Measurements from ENCODE around the gene PPP1R14B.
"Not testable (repeated sequence)": the region's sequence is repeated elsewhere in the genome, so short reads cannot be mapped to it uniquely, and the experiment has no call there.

The PPP1R14B gene

DNA sequence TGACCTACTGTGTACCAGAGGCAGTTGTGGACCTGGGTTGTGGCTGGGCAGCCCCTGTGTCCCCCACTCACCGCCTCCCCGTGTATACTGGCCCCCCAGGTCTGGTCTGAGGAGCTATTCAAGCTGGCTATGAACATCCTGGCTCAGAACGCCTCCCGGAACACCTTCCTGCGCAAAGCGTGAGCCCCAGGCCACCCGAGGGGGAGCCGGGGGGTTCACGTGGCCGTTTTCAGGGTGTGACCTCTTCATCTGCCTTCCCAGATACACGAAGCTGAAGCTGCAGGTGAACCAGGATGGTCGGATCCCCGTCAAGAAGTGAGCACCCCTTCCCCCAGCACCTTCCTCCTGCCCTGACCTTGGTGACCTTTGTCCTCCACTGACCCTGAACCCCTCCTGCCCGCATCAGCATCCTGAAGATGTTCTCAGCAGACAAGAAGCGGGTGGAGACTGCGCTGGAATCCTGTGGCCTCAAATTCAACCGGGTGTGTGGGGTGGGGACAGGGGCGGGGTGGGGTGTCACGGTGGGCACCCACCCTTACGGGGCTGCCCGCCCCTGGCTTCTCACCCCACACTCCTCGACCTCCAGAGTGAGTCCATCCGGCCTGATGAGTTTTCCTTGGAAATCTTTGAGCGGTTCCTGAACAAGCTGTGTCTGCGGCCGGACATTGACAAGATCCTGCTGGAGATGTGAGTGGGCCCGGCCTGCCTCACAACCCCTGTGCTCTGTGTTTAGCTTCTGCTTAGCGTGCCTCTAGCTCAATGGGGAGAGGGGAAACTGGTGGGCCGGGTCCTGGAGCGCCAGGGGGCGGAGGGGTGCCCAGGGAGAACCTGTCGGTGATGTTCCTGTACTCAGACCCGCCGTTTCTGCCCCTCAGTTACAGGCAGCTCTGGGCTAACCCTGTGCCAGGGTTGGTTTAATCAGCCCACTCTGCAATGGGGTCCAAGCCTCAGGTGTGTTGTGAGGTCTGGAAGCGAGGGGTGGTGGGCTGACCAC, 8.7 kb upstream of the PPP1R14B start:
- Mint-ChIP-seq H3K27me3 (no peaks in the 10 kb centered on the region), H3K4me3 (no peak overlapping the region), H3K4me1 (peaks cover 43% of the 10 kb centered on the region), H3K9me3 (no peaks in the 10 kb centered on the region), H3K27ac (no peak overlapping the region)
- ATAC-seq (no peak), DNase-seq (no peak)

DNA sequence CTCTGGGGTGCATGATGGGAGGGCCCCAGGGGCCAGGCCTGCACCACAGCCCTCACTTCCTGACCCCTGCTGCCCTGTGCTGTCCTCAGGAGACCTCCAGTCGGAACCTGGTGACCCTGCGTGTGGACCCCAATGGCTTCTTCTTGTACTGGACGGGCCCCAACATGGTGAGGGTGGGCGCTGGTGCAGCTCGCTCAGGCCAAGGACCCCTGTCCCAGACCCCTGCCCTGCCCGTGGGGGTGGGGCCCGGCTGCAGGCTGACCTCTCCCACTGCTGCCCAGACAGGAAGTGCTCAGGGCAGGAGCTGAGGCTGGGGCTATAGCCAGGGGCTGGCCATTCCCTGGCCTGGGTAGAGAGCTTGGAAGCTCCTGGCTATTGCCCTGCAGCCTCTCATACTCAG, 7.6 kb upstream of the PPP1R14B start:
- Mint-ChIP-seq H3K4me3 (no peak overlapping the region), H3K27me3 (no peaks in the 10 kb centered on the region), H3K9me3 (no peaks in the 10 kb centered on the region), H3K4me1 (peaks cover 44% of the 10 kb centered on the region), H3K27ac (no peak overlapping the region)
- ATAC-seq (no peak), DNase-seq (no peak)

DNA sequence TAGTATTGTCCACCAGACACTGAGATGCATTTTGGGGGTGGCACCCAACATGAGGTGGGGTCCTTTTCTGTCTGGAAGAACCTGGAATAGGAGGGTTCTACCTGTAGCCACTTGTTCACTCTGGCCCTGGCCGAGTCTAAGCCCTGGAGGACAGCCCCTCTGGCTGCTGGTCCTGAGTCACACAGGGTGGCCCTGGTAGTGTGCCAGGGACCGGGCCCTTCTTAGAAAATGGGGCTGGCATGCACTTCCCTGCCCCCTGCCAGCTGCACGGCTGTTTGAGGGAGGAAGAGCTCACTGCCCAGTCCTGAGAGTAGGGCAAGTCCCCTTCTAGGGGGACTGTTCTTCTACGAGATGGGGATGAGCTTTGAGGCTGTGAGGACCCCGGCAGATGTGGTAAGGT, 6.7 kb upstream of the PPP1R14B start:
- no peak for ATAC-seq
- Mint-ChIP-seq H3K4me1 (peaks cover 43% of the 10 kb centered on the region), H3K4me3 (no peak overlapping the region), H3K27ac (no peak overlapping the region), H3K9me3 (no peaks in the 10 kb centered on the region), H3K27me3 (no peaks in the 10 kb centered on the region)
- no peak for DNase-seq

DNA sequence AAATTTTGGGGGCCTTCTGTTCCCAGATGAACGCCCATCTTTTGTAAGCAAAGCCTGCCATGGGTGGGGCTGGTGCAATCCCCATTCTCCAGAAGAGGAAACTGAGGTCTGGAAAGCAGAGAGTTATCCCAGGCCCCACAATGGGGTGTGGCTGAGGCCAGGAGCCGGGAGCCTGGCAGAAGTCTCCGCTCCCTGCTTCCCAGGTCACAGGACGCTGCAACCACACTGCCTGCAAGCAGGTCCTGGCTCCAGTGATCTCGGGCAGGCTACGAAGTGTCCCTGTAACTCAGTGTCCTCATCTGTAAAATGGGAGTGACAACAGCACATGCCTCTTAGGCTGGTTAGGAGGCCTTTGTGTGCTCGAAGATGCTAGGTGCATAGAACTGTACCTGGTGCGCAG, 6.3 kb upstream of the PPP1R14B start:
- DNase-seq (no peak), ATAC-seq (no peak)
- H3K27ac Mint-ChIP-seq, result no peak overlapping the region
- no peak overlapping the region for H3K4me3 Mint-ChIP-seq
- no peaks in the 10 kb centered on the region for H3K9me3 Mint-ChIP-seq
- H3K27me3 Mint-ChIP-seq, result no peaks in the 10 kb centered on the region
- H3K4me1 Mint-ChIP-seq, result peaks cover 47% of the 10 kb centered on the region

DNA sequence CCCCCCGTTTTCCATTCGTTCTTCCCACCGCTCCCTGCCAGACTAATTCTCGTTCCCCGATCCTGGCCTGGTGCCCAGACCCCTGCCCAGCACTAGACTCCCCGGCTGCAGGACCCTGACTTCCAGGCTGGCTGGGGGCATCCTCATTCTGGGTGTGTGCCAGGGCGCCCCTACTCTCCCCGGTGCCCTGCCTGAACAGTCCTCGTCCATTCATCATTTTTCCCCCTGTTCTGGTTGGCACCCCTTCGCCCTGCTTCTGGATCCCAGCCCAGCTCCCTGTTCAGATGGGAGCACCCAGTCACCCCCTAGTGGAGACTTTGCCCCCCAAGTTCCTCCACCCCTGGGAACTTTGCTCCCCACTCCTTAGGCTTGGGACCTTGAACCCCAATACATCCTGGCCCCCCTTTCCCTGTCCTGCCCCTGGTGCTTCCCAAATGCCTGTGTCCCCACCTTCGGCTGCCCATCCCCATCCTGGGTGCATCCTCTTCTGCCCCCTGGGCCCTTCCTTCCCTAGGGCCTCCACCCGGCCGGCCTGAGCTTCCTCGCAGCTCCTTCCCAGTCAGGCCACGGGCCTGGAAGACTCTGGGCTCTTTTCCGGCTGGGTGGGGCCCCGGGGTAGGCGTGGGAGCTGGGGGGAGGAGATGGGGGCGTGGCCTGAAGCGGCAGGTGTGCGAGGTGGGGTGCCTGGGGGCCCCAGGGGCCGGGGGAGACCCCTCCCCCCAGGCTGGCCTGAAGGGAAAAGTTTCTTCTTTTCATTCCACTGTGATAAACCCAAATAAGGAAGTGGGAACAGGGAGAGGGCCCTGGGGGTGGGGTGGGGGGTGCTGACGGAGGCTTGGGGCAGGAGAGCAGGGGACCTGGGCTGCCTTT, 5.5 kb upstream of the PPP1R14B start:
- ATAC-seq (peak; percentile 8), DNase-seq (no peak)
- H3K9me3 Mint-ChIP-seq, result no peaks in the 10 kb centered on the region
- peaks cover 55% of the 10 kb centered on the region for H3K4me1 Mint-ChIP-seq
- no peaks in the 10 kb centered on the region for H3K27me3 Mint-ChIP-seq
- peak overlapping the region; percentile 93 to 96 for H3K4me3 Mint-ChIP-seq
- H3K27ac Mint-ChIP-seq, result peak overlapping the region; percentile 75 to 89

DNA sequence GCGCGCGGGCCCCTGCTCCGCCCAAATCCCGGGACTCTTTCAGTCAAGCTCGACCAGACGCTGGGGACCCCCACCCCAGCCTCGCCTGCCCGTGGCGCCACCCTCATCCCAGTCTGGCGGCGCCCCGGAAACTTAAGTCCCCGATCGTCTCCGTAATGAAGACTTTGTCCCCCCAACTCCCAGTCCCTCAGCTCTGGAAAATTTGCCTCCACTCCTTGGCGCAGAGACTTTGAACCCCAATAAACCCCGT, 4.9 kb upstream of the PPP1R14B start:
- DNase-seq (no peak), ATAC-seq (no peak)
- H3K9me3 Mint-ChIP-seq, result no peaks in the 10 kb centered on the region
- H3K4me1 Mint-ChIP-seq, result peaks cover 60% of the 10 kb centered on the region
- peak overlapping the region; percentile 75 to 89 for H3K27ac Mint-ChIP-seq
- H3K4me3 Mint-ChIP-seq, result peak overlapping the region; percentile 93 to 96
- no peaks in the 10 kb centered on the region for H3K27me3 Mint-ChIP-seq

DNA sequence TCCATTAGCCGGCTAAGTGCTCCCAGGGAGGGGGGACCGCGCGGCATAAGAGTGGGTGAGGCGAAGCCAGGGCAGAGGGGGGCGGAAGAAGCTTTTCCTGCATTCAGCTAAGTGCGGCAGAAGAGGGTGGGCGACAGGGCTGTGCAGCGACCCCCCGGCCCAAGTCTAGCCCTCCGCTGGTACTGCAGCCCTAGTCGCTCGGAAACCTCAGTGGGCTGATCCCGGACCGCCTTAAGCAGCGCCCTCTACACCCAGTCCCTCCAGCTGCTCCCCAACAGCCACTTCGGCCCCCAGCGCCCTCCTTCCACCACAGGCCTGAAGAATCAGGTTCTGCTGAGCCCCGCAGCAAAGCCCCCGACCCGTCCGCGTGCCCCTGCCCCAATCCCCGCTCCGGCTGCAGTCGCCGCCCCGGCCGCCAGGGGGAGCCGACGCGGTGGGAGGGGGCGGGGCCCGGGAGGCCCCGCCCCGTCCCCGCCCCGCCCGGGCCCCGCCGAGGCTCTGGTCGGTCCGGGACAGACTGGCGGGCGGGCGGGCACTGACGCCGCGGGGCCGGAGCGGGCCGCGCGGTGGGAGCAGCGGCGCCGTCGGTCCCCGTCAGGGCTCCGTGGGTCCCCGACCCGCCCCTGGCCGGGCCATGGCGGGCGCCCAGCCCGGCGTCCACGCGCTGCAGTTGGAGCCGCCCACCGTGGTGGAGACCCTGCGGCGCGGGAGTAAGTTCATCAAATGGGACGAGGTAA, 4.4 kb upstream of the PPP1R14B start, which contains the start of gene PLCB3:
Gene PLCB3 (plus strand): TSS at position 515 of the 737 bp plus-strand sequence. CDS start 120 bp downstream, at position 635.
- H3K4me1 Mint-ChIP-seq, result peaks cover 60% of the 10 kb centered on the region
- peak; percentile 67 for ATAC-seq

DNA sequence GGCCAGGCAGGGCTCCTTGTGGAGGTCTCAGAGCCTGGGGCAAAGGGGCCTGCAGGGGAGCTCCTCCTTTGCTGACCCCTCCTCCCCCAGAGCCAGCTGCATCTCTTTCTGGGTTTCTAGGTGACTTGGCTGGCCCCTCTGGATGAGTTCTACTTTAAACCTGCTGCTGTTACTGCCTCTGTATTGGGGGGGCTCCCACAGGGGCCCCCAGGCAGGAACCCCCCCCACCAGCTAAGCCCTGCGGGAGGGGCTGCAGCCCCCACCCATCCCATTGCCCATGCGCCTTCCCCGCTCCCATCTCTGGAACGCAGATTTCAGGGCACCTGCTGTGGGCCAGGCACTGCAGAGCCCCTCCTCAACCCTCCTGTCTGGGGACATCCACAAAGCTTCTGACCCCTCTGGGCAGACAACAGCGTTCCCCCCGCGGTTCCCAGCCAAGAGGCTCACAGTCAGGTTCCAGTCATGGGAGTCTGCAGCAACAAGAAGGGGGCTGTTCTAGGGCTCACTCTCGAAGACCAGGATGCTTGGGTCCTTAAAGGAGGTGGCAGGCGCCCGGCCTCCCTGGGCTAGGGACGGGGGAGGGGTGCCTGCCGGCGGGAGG, 3.8 kb upstream of the PPP1R14B start:
- peak overlapping the region; percentile 83 to 85 for H3K4me3 Mint-ChIP-seq
- H3K4me1 Mint-ChIP-seq, result peaks cover 60% of the 10 kb centered on the region
- H3K27ac Mint-ChIP-seq, result no peak overlapping the region
- no peaks in the 10 kb centered on the region for H3K9me3 Mint-ChIP-seq
- DNase-seq (no peak), ATAC-seq (peak; percentile 1)
- H3K27me3 Mint-ChIP-seq, result no peaks in the 10 kb centered on the region

More for the DNA sequence above, 4.4 kb upstream of the PPP1R14B start, which contains the start of gene PLCB3:
- peak within 1 kb of the TSS; percentile 93 to 96 for H3K4me3 Mint-ChIP-seq
- H3K27me3 Mint-ChIP-seq, result no peaks in the 10 kb centered on the region
- peak within 1 kb of the TSS; percentile 75 to 89 for H3K27ac Mint-ChIP-seq
- DNase-seq, result peak; percentile 55 to 75
- H3K9me3 Mint-ChIP-seq, result no peaks in the 10 kb centered on the region

DNA sequence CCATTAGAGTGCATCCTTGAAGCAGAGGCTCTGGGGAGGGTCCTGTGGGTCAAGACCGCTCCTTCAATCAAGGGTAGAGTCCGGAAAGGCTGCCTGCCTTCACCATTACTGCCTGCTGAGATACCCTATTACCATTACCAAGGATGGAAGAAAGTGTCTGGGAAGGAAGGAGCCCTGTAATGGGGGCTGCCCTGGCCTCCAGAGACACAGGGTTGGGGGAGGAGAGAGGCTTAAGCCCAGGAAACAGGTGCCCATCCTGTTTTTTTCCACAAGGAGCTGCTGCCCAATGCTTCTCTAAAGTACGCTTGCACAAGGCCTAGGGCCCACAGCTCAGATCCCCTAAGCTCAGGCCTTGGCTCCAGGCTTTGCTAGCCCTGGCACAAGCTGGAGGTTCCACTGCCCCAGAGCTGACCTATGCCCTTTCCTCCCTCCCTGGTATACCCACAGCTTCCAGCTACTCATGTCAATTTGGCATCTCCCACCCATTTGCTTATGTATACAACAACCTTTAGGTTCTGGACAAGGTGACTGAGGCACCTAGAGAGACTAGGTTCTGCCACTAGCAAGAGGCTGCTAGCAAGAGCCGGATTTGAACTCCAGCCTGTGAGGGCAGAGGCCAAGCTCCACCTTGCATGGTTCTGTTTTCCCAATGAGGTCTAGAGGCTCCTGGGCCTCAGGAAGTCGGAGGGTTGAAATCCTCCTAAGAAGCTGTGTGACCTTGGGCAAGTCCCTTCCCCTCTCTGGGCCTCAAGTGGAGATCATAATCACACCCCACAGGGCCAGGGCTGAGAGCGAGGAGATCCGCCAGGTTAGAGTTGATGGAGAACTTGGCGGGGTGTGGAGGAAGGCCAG, 3.0 kb upstream of the PPP1R14B start:
- DNase-seq (no peak), ATAC-seq (no peak)
- peaks cover 66% of the 10 kb centered on the region for H3K4me1 Mint-ChIP-seq
- no peaks in the 10 kb centered on the region for H3K9me3 Mint-ChIP-seq
- peak overlapping the region in 1 of 2 donors; percentile 61 for H3K4me3 Mint-ChIP-seq
- H3K27ac Mint-ChIP-seq, result peak overlapping the region in 1 of 2 donors; percentile 15
- no peaks in the 10 kb centered on the region for H3K27me3 Mint-ChIP-seq

DNA sequence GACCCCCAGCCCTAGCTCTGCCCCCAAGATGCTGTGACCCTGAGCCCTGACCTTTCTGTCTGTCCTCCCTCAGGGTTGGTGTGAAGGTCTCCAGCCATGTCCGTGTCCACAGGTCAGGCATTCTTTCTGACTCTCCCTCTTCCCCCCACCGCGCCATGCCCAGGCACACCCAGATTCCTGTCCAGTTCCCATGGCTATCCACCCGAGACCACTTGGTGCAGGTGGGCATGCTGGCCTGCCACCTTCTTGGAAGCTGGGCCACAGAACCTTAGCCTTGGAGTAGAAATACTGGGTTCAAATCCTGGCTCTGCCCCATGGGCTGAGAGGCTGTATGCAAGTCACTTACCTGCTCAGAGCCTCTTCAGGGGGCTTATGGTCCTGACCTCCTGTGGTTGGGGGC, 2.3 kb upstream of the PPP1R14B start:
- H3K9me3 Mint-ChIP-seq, result no peaks in the 10 kb centered on the region
- DNase-seq (no peak), ATAC-seq (no peak)
- H3K27me3 Mint-ChIP-seq, result no peaks in the 10 kb centered on the region
- peaks cover 71% of the 10 kb centered on the region for H3K4me1 Mint-ChIP-seq
- no peak overlapping the region for H3K4me3 Mint-ChIP-seq
- H3K27ac Mint-ChIP-seq, result no peak overlapping the region

DNA sequence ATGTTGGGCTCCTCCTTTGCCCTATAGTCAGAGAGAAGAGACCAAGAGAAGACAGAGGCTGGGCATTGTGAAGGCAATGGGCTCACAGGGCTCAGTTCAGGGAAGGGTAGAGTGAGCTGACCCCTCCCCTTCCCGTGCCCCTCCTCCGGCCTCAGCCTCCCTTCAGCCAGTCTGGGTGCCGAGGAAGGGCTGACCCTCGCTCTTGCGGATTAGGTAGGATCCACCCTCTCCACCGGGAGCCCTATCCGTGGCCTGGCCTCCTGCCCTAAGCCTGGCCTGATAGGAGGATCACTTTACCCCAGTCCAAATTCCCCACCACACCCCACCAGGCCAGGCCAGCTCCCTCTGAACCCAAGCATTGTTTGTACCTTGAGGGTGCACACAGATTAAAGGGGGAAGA, 1.8 kb upstream of the PPP1R14B start:
- peaks cover 71% of the 10 kb centered on the region for H3K4me1 Mint-ChIP-seq
- no peak for DNase-seq
- H3K9me3 Mint-ChIP-seq, result no peaks in the 10 kb centered on the region
- H3K4me3 Mint-ChIP-seq, result no peak overlapping the region
- H3K27me3 Mint-ChIP-seq, result no peaks in the 10 kb centered on the region
- no peak overlapping the region for H3K27ac Mint-ChIP-seq
- no peak for ATAC-seq

DNA sequence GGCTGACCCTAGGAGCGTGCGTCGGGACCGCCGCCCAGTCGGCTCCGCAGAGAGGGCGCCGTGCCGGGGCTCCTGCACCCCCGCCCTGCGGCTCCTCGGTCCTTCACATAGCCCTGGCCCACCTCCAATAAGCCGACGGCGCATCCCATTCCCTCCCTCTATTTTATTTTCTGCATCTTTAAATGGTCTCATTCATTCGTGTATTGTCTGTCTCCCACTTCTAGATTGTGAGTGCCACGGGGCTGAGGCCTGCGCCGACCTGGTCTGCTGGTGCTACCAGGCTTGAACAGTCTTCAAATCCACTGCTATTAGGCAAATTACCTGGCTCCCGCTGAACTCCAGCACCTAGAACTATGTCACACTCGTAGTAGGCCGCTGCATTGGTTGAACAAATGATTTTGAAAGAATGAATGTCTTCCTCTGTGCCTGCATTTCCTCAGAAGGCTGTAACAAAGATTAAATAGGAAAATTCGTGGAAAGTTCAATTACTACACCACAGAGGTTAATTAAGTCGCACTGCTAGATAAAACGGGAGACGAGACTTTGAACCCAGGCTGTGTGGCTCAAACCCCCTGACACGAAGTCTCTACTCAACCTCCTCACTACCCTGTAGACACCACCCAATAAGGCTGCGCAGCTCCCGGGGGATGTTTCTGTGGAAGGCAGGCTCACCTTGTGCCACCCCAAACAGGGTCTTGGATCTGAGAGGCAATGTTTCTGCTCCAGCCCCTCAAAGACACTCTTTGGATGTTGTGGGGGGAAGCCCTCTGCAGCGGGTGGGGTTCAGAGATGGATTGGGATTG, 1.2 kb upstream of the PPP1R14B start:
- H3K27me3 Mint-ChIP-seq, result no peaks in the 10 kb centered on the region
- H3K4me1 Mint-ChIP-seq, result peaks cover 72% of the 10 kb centered on the region
- H3K27ac Mint-ChIP-seq, result no peak overlapping the region

DNA sequence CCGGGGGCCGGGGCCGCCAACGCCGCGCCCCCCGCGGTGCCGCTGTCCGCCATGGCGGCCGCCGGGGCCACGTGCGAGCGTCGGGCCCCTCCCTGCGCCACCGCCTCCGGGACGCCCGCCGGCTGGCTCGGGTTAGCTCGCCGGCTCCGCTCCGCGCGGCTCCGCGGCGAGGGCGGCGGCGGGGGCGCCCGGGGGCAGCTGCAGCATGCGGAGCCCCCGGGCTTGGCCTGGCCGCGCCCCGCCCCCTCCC, 197 bp downstream of the PPP1R14B start:
- not testable (repeated sequence) for H3K27ac Mint-ChIP-seq, H3K27me3 Mint-ChIP-seq, H3K9me3 Mint-ChIP-seq, DNase-seq
- ATAC-seq, result peak; percentile 13
- Mint-ChIP-seq H3K4me3 (peak overlapping the region; percentile 76 to 90), H3K4me1 (peaks cover 68% of the 10 kb centered on the region)

More for the DNA sequence above, 1.2 kb upstream of the PPP1R14B start:
- Mint-ChIP-seq H3K9me3 (no peaks in the 10 kb centered on the region), H3K4me3 (peak overlapping the region; percentile 62 to 90)
- ATAC-seq, result no peak
- DNase-seq, result no peak

Data from stimulated activated naive CD8-positive, alpha-beta T cell treated with anti-CD3 and anti-CD28 coated beads, Interleukin-15, amount 100 ng/mL, for 72 hours (primary cell).